Activated CD8-positive, alpha-beta memory T cell treated with anti-CD3 and anti-CD28 coated beads for 48 hours (primary cell): ENCODE data around the gene PILRA.
"Not testable (repeated sequence)": the region's sequence is repeated elsewhere in the genome, so short reads cannot be mapped to it uniquely, and the experiment has no call there.

Source experiments
- DNase-seq, 3 experiments: peaks; one replicate each; pipeline ENCODE4 v3.0.0-alpha.2; 2020; ENCODE audit warnings: low read depth in 2 of 3, low spot score in 2 of 3

PILRA gene

DNA sequence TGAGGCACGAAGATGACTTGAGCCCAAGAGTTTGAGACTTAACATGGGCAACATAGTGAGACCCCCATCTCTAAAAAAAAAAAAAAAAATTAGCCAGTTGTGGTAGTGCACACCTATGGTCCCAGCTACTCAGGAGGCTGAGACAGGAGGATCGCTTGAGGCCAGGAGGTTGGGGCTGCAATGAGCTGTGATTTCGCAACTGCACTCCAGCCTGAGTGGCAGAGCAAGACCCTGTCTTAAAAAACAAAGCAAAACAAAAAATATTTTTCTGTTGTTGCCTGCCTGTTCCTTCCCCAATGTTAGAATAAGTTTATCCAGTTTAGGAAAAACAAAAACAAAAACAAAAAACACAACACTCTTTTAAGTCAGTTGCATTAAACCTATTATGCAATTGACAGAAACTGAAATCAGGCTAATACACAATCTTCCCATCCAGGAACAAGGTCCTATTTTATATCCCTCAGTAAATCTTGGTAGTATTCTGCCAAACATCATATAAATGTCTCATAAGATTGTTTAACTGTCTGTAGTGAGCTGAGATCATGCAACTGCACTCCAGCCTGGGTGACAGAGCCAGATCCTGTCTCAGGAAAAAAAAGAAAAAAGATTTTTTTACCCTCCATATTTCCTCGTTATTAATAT lies 4.9 kb downstream of the PILRA start:
- DNase-seq, result no peak

GRCh38 chr7:100380196-100380595 lies 6.9 kb downstream of the PILRA start:
- no peak for DNase-seq

- not testable (repeated sequence) for DNase-seq
Observed at GRCh38 chr7:100381531-100382233, 8.4 kb downstream of the PILRA start.

- DNase-seq, result not testable (repeated sequence)
Observed at GRCh38 chr7:100382234-100382853, 9.1 kb downstream of the PILRA start.

- no peak for DNase-seq
Observed at GRCh38 chr7:100384628-100385294, 11.5 kb downstream of the PILRA start.

GRCh38 chr7:100386940-100387339 lies 13.7 kb downstream of the PILRA start:
- no peak for DNase-seq

GRCh38 chr7:100387695-100388094 lies 14.4 kb downstream of the PILRA start:
- DNase-seq, result no peak

GRCh38 chr7:100389437-100390088 lies 16.3 kb downstream of the PILRA start:
- no peak for DNase-seq

DNA sequence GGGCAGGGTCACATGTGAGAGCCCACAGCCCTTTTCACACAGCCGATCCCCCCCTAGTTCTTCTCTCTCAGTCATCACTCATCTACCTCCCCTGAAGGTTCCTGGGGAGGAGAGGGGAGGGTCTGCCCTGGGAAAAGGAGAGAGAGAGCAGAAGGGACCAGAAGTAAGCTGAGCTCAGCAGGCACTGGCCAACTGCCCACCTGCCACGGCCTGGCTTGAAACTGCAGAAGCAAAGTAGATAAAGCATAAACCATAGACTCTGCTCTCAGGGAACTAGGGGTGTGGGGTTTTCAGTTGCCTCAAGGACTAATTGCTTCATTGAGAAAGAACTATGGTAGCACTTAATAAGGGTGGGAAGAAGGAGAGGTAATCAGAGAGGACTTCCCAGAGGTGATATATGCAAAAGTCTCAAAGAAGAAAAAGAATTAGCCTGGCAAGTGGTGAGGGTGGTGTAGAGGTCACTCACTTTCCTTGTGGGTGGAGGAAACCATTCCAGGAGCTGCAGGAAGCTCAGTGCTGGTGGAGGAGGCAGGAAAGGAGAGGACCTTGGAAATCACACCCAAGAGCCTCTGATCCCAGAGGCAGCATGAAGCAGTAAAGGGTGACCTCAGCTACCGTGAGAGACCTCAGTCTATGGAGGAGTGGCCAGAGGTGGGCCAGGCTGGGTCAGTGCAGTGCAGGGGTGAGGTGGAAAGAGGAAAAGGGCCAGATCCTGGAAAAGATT lies 17.2 kb downstream of the PILRA start:
- no peak for DNase-seq

GRCh38 chr7:100393233-100393905 lies 20.1 kb downstream of the PILRA start:
- no peak for DNase-seq

GRCh38 chr7:100394077-100394476 lies 20.8 kb downstream of the PILRA start:
- DNase-seq, result no peak

DNA sequence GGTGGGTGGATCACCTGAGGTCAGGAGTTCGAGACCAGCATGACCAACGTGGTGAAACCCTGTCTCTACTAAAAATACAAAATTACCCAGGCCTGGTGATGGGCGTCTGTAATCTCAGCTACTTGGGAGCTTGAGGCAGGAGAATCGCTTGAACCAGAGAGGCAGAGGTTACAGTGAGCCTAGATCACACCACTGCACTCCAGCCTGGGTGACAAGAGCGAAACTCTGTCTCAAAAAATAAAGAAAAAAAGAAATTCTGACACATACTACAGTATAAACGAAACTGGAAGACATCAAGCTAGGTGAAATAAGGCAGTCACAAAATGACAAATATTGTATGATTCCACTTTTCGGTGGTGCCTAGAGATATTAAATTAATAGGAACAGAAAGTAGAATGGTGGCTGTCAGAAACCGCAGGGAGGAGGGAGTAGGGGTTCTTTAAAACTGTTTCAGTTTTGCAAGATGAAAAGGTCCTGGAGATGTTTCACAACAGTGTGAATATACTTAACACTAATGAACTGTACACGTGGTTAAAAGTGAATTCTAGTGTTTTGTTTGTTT lies 23.2 kb downstream of the PILRA start:
- no peak for DNase-seq

DNA sequence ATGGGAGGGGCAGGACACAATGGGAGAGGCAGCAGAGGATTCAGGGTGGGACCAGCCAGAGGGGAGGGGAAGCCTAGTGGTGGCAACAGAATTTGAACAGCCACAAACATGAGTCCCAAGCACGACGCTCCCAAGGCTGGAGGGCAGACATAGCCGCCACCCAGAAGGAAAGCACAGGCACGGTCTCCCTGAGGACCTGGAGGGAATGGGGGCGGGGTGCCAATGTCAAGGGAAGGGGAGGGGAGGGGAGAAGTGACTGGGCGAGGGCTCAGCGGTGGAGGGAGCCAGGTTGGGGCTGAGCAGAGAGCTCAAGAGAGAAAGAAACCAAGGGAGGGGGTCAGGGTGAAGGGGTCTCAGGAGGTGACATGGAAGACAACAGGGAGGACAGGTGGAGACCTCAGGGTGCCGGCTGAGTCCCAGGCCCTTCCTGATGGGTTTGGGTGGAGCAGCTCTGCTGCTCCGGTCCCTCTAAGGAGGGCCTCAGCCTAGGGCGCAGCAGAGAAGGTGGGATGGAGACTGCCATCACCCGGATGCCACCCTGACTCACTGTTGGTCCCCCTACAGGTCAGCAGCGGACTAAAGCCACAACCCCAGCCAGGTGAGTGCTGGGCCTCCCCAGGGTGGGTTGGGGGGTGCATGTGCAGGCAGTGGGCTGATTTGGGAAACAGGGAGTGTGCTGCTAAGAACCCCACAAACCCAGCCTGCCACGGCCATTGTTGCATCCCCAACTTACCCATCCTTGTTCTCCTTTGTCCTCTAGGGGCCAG lies 24.2 kb downstream of the PILRA start:
- DNase-seq, result no peak

GRCh38 chr7:100398239-100398638 lies 25.0 kb downstream of the PILRA start:
- no peak for DNase-seq

DNA sequence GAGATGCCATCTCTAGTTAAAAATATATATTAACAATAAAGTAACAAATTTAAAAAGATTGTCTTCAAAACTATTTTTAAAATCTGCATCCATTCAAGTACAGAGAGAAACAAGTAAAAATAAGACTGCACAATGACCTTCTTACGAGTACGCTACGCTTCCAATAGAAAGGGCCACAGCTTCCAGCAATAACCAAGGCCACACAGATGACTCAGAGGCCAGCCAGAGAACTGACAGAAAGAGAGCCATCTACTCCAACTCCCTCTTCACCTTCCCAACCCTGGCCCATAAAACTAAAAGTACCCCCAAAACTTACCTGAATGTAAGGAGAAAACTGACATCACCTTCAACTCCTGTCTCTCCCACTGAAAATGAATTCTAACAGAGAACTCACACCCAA lies 26.8 kb downstream of the PILRA start:
- no peak for DNase-seq

- no peak for DNase-seq
Observed at GRCh38 chr7:100400656-100401055, 27.4 kb downstream of the PILRA start.

- no peak for DNase-seq
Observed at GRCh38 chr7:100401811-100402210, 28.5 kb downstream of the PILRA start.

DNA sequence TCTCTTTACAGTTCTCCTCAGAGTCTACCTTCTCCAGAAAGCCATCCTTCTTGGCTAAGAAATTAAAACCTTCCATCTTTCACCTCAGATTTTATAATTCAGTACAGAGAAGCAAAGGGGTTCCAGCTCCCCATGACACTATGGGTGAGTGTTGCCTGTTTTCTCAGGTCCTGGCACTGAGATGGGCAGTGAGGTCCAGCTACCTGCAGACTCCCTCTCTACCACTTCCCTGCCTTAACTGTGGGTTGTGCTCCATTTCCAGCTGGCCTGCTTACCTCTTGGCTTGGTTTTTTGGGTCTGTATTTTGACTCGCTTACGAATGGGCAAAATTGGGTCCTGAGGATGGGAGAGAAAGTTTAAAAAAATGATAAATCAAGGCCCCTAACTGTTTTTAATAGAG lies 29.0 kb downstream of the PILRA start:
- DNase-seq, result no peak

GRCh38 chr7:100406767-100407166 lies 33.5 kb downstream of the PILRA start:
- DNase-seq, result no peak
